GM04503 (cell line): ENCODE results near the gene MGLL.

Experiments used
- DNase-seq: peaks from one replicate; pipeline ENCODE4 v3.0.0-alpha.2; 2012; ENCODE audit warnings: low read depth

The MGLL gene

GRCh38 chr3:127822041-127822681 lies at the start of gene MGLL:
MGLL (minus strand) TSS chr3:127822515; CDS start chr3:127822318, 197 bp downstream.
- no peak for DNase-seq

GRCh38 chr3:127870156-127870555 lies 47.8 kb upstream of the MGLL start:
- no peak for DNase-seq

GRCh38 chr3:127867986-127868385 lies 45.7 kb upstream of the MGLL start:
- DNase-seq, result no peak

- no peak for DNase-seq
Measured at GRCh38 chr3:127867412-127867811, 45.1 kb upstream of the MGLL start.

GRCh38 chr3:127865941-127866340 lies 43.6 kb upstream of the MGLL start:
- DNase-seq, result no peak

- no peak for DNase-seq
Measured at GRCh38 chr3:127860211-127860696, 37.9 kb upstream of the MGLL start.

- DNase-seq, result no peak
Measured at GRCh38 chr3:127859730-127860129, 37.4 kb upstream of the MGLL start.

- no peak for DNase-seq
Measured at GRCh38 chr3:127858937-127859336, 36.6 kb upstream of the MGLL start.

- DNase-seq, result no peak
Measured at GRCh38 chr3:127858521-127858920, 36.2 kb upstream of the MGLL start.

- no peak for DNase-seq
Measured at GRCh38 chr3:127857333-127857732, 35.0 kb upstream of the MGLL start.

- DNase-seq, result no peak
Measured at GRCh38 chr3:127856801-127857200, 34.5 kb upstream of the MGLL start.

- DNase-seq, result no peak
Measured at GRCh38 chr3:127855246-127855645, 32.9 kb upstream of the MGLL start.

- no peak for DNase-seq
Measured at GRCh38 chr3:127853681-127854080, 31.4 kb upstream of the MGLL start.

- no peak for DNase-seq
Measured at GRCh38 chr3:127851899-127852298, 29.6 kb upstream of the MGLL start.

GRCh38 chr3:127849368-127849767 lies 27.1 kb upstream of the MGLL start:
- DNase-seq, result no peak

GRCh38 chr3:127848131-127849129 lies 26.1 kb upstream of the MGLL start:
- DNase-seq, result no peak

- no peak for DNase-seq
Measured at GRCh38 chr3:127847236-127847720, 25.0 kb upstream of the MGLL start.

- DNase-seq, result no peak
Measured at GRCh38 chr3:127846576-127846975, 24.3 kb upstream of the MGLL start.

- no peak for DNase-seq
Measured at GRCh38 chr3:127844326-127844942, 22.1 kb upstream of the MGLL start.

GRCh38 chr3:127840671-127841070 lies 18.4 kb upstream of the MGLL start:
- no peak for DNase-seq

GRCh38 chr3:127839099-127839498 lies 16.8 kb upstream of the MGLL start:
- no peak for DNase-seq
